T47D (cell line): Measurements from ENCODE around the gene ASCC3.

Experiments used
- DNase-seq, 2 experiments: peaks; one replicate each; pipeline versions ENCODE4 v3.0.0 to v3.0.0-alpha.2; 2011 to 2012; ENCODE audit warnings: low read depth in 1 of 2, low spot score in 1 of 2
- JUND ChIP-seq: IDR thresholded peaks from 2 replicates; pipeline ENCODE4 v1.6.1; 2012; ENCODE audit warnings: low read depth
- in situ Hi-C: cut with HindIII; loops from 2 replicates; pipeline ENCODE4 v1.10.0; 2016; ENCODE audit warnings: low sequenced_read_pairs, low pct_unique_long_range_greater_than_20kb

The ASCC3 gene

DNA sequence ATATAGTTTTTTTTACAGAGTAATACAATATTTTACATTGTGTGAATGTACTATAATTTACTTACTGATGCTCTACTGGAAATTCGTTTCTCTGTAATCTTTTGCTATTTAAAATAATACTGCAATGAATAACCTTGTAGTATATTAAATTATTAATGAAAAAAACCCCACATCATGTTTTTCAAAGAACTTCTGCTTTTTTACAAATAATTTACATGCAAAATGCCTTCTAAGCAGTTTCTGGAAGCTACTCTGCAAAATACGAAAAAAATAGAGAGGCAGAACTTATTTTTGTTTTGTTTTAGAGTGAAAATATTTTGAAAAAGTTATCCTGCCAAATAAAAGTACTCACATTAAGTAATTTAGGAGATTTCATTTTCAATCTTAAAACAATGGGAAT is 250.6 kb downstream of the ASCC3 start:
- no peak for DNase-seq
- no peak for TF ChIP-seq JUND
- in situ Hi-C loops, result no loop called here

DNA sequence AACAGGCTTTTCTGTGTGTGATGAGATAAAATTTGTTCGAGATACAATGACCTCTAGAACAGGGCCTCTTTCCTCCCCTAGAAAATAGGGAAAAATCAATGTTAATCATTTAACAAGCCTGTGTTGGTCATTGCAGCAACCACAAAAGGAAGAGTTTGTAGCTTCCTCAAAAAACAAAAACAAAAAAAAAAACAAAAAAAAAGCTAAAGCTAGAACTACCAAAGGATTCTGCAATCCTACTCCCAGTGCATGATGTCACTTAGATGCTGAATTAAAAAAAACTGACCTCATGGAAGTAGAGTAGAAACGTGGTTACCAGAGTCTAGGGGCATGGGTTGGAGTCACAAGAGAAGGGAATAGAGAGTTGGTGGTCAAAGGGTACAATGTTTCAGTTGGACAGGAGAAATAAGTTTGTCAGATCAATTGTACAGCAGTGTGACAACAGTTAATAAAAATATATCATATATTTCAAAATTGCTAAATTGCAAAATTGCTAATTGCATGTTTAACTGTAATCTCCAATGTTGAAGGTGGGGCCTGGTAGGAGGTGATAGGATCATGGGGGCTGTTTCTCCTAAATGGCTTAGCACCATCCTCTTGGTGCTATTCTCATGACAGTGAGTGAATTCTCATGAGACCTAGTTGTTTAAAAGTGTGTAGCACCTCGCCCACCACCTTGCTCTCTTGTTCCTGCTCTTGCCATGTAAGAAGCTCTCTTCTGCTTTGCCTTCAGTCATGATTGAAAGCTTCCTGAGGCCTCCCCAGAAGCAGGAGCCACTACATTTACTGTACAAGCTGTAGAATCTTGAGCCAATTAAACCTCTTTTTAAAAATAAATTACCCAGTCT is 253.0 kb downstream of the ASCC3 start:
- TF ChIP-seq JUND, result no peak
- no peak for DNase-seq
- in situ Hi-C loops, result no loop called here

DNA sequence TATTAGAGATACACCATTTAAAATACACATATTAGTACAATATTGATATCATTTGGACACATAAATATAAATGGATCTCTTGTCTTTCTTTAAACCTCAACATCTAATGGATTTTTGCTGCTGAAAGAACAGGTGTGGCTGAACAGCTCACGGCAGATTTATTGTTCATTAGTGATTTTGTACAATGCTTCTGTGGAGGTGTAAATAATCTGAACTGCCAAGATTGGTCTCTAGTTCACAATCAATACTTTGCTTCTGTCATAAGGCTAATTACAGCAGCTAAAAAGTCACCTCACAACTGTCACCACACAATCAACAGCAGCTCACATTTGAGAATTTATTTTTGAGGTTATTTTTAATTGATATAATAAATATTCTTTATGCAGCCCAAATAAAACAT is 254.4 kb downstream of the ASCC3 start:
- TF ChIP-seq JUND, result no peak
- in situ Hi-C loops, result no loop called here
- no peak for DNase-seq

DNA sequence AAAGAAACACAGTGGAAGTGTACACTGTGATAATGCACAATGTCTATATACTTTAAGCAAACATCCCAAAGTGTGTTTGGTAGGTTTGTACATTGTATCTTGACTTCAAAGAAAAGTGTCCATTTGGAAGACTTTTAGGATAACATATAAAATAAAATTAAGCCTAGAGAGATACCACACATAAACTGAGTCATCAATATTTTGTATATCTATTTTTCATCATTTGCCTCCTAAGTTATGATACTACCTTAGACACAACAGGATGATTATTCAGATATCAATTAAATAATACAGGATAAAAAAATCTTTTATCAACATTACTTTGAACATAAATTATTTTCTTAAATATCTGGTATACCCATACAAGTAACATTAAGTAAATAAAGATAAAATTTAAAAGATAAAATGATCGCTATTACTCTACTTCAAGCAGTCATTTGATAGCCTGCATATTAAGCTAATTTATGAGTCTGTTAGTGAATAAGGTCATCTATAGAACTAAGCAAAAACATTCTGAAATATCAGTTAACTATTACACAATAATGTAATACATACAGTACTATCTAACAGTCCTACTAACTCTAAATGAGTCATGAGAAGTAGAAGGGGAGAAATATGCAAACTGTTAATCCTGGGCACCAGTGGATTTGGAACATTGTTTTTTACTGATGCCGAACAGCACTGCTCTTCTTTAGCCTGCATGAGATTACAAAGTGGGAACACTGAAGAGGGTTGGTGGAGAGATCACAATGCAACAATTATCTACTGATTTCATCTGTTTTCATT is 258.0 kb downstream of the ASCC3 start:
- no peak for TF ChIP-seq JUND
- in situ Hi-C loops, result no loop called here
- no peak for DNase-seq

DNA sequence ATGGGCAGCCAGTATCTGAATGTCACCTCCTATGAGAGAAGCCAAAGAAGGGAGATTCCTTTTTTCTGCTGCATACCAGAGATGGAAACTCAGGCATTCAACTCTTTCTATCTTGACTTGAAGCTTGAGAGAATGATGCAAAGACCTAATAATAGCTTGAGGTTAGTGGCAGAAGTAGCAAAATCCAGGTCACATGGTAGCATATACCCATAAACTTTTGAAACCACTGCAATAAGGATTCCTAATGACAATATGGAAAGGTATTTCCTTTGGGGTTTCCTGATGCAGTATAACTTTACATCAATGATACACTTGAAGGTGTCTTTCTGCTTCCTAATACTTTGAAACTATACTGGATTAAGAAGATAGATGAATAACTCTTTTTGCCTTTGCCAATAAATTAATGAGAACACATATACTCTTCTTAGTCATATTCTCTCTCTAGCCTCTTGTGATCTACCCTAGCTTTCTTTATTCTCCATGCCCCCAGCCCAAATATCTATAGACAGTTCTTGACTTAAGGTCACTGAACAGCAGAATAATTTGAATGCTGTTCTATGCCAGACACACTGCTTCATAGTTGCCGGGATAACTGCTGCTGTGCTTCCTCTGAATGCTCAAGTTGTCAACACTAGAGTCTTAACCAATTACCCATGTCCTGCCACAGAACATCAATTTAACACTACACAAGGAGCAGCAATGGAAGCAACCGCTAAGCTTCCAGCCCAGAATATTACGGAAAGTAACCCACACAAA is 260.9 kb downstream of the ASCC3 start:
- DNase-seq, result no peak
- in situ Hi-C loops, result no loop called here
- TF ChIP-seq JUND, result no peak

DNA sequence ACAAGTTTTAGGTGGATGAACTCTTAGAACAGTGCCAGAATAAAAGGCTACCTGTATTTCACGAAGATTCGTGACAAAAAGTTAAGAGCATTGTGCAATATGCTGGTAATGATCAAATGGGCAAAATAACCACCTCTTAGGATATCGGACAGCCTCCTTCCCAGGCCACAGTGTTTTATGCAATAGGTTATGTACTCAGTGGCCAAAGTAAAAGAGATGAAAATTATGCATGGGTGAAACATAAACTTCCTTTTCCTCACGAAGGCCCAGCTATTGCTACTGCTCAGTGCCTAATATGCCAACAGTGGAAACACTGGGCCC is 262.8 kb downstream of the ASCC3 start:
- no peak for DNase-seq
- TF ChIP-seq JUND, result no peak
- in situ Hi-C loops, result no loop called here

DNA sequence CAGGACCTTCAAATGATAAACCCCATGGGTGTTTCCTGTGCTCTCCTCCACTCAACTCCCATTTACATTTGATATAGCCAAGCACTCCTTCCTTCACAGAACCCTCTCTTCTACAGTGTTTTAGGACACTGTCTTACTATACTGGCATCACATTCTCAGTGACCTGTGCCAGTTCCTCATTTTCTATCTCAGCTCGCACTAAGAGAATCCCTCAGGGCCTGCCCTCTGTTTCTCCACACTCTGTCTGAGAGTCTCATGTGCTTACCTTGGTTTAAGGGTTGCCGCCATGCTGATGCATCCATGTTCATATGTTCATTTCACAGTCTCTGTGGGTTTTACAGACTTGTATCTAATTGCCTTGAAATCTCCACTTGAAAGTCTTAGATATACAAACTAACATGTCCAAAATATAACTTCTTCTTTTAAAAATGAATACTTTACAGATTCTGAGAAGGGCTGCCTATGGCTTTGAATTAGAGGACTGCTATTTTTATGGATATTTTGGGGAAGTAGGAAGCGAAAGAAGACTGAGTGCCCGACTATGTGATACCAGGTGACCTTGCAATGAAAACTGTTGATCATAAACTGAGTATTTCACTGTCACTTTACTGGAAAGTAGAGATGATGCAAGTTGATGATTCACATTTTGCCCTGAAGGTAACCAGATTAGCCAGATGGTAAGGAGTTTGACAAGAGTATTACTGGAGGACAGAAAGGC is 263.3 kb downstream of the ASCC3 start:
- no peak for DNase-seq
- in situ Hi-C loops, result no loop called here
- no peak for TF ChIP-seq JUND

DNA sequence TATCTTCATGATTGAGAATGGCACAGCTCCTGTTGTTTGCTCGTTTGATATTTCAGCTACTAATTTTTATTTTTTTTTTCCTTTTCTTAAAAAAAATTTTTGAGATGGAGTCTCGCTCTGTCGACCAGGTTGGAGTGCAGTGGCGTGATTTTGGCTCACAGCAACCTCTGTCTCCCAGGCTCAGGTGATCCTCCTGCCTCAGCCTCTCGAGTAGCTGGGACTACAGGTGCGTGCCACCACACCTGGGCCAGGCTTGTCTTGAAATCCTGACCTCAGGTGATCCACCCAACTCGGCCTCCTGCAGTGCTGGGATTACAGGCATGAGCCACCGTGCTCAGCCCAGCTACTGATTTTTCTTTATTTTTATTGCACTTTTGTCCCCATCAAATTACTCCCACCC is 266.2 kb downstream of the ASCC3 start:
- in situ Hi-C loops, result no loop called here
- DNase-seq, result no peak

DNA sequence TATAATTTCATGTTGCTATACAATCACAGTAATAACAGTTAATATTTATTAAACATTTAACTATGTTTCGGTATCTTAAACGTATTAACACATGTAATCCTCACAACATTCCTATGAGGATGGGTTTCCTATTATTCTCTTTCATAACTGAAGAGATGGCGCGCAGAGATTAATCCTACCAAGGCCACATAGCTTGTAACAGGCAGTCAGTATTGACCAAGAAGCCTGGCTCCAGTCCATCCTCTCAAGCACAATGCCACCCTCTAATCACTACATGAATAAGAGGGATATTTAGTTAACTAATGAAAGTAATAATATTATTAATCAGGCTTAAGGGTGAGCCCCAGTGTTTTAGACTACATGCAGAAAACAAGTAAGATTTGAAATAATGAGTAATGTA is 266.7 kb downstream of the ASCC3 start:
- in situ Hi-C loops, result no loop called here
- no peak for DNase-seq
- TF ChIP-seq JUND, result no peak

More for the DNA sequence above, 266.2 kb downstream of the ASCC3 start:
- TF ChIP-seq JUND, result no peak

DNA sequence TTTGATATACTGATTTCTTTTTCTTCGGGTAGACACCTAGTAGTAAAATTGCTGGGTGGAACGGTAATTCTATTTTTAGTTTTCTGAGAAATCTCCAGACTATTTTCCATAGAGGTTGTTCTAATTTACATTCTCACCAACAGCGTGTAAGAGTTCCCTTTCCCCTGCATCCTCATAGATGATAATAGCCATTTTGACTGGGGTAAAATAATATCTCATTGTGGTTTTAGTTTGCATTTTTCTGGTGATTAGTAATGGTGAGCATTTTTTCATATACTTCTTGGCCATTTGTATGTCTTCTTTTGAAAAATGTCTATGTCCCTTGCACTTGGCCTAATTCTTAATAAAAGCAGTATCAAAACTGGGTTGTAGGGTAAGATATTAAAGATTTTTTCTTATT is 267.5 kb downstream of the ASCC3 start:
- DNase-seq, result no peak
- in situ Hi-C loops, result no loop called here
- no peak for TF ChIP-seq JUND

DNA sequence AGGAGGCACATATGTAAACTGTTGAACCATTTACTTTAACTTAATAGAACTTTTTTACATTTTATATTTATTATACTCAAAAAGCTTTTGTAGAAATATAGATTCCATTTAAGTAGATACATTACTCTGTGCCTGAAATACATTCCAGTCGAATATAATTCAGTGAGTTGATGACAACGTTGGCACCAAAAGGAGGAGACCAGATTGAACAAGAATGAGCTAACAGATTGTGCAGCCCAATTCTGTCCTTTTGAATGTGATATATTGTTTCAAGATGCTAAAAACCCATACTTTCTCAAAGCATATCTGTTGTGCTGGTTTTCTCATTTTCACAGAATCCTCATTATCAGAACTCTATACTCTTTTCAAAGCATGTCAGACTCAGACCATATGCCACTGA is 269.0 kb downstream of the ASCC3 start:
- in situ Hi-C loops, result no loop called here
- DNase-seq, result no peak
- TF ChIP-seq JUND, result no peak

DNA sequence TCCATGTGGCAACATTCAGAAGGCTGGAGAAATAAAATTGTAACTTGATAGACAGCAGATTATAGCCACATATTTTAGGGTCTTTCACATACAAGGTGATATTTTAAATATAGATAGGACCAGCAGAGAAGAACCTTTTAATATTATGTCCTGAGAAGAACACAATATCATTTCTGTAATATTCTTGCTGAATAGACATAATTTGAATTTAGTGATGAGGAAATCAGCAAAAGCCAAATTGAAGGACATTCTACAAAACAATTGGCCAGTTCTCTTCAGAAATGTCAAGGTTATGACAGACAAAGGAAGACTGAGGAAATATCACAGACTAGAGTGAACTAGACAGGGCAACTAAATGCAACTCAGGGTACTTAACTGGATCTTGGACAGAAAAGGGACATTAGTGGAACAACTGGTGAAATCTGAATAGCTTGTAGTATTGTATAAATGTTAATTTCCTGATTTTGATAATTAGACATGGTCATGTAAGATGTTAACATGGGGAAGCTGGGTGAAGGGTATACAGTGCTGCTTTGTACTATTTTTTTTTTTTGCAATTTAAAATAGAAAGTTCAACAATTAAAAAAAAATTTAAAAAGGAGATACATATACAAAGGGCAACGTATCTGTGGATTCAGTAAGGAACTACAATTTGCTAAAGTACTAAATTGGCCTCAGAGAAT is 281.9 kb downstream of the ASCC3 start:
- in situ Hi-C loops, result no loop called here
- no peak for DNase-seq
- no peak for TF ChIP-seq JUND
